ENCODE data around the gene CREB1.

Gene CREB1

GRCh38 chr2:207504513-207505170 lies 25.1 kb upstream of the CREB1 start:
- DNase-seq, result no peak

- DNase-seq, result no peak
Observed at GRCh38 chr2:207505171-207505570, 24.6 kb upstream of the CREB1 start.

GRCh38 chr2:207505728-207506127 lies 24.0 kb upstream of the CREB1 start:
- peak; percentile 20 for DNase-seq

- DNase-seq, result no peak
Observed at GRCh38 chr2:207506426-207506825, 23.3 kb upstream of the CREB1 start.

- DNase-seq, result no peak
Observed at GRCh38 chr2:207510148-207510547, 19.6 kb upstream of the CREB1 start.

GRCh38 chr2:207511851-207512250 lies 17.9 kb upstream of the CREB1 start:
- no peak for DNase-seq

- DNase-seq, result no peak
Observed at GRCh38 chr2:207512356-207512755, 17.4 kb upstream of the CREB1 start.

GRCh38 chr2:207513551-207514257 lies 16.1 kb upstream of the CREB1 start:
- DNase-seq, result no peak

- DNase-seq, result no peak
Observed at GRCh38 chr2:207514451-207514850, 15.3 kb upstream of the CREB1 start.

GRCh38 chr2:207515671-207516070 lies 14.1 kb upstream of the CREB1 start:
- no peak for DNase-seq

GRCh38 chr2:207516206-207516605 lies 13.6 kb upstream of the CREB1 start:
- no peak for DNase-seq

- DNase-seq, result no peak
Observed at GRCh38 chr2:207523005-207523404, 6.8 kb upstream of the CREB1 start.

- DNase-seq, result peak; percentile 32
Observed at GRCh38 chr2:207525296-207525695, 4.5 kb upstream of the CREB1 start.

GRCh38 chr2:207528980-207529329 lies 807 bp upstream of the CREB1 start:
- peak; percentile 78 for DNase-seq

- DNase-seq, result peak; percentile 60
Observed at GRCh38 chr2:207530160-207531031, 634 bp downstream of the CREB1 start.

GRCh38 chr2:207531032-207531952 lies 1.5 kb downstream of the CREB1 start:
- peak; percentile 40 for DNase-seq

- no peak for DNase-seq
Observed at GRCh38 chr2:207532676-207533075, 2.9 kb downstream of the CREB1 start.

GRCh38 chr2:207533461-207534008 lies 3.8 kb downstream of the CREB1 start:
- DNase-seq, result no peak

GRCh38 chr2:207534417-207534816 lies 4.7 kb downstream of the CREB1 start:
- no peak for DNase-seq

GRCh38 chr2:207539470-207539869 lies 9.7 kb downstream of the CREB1 start:
- no peak for DNase-seq

GRCh38 chr2:207540431-207540830 lies 10.7 kb downstream of the CREB1 start:
- no peak for DNase-seq

- DNase-seq, result no peak
Observed at GRCh38 chr2:207541933-207542332, 12.2 kb downstream of the CREB1 start.
